OCI-LY1 (cell line): Measurements from ENCODE around the gene SSTR4.

Source experiments
- H2AFZ ChIP-seq: fragments of 200-600 bp; sonication (generic), shearing (Covaris generic); 2 replicates; pipeline ENCODE4 v1.6.0; 2014; ENCODE audit warnings: antibody characterized with exemption, mild to moderate bottlenecking, low read length
- H3F3A ChIP-seq: fragments of 200-600 bp; sonication (generic), shearing (Covaris generic); 2 replicates; pipeline ENCODE4 v1.6.0; 2014; ENCODE audit warnings: mild to moderate bottlenecking, antibody characterized with exemption, low read length, moderate library complexity; ENCODE audit not compliant: insufficient read depth
- H3K27ac ChIP-seq: fragments of 200-600 bp; sonication (generic); 2 replicates; pipeline ENCODE4 v1.5.1; 2014; ENCODE audit warnings: low read length, mixed run types, mild to moderate bottlenecking, low read depth; ENCODE audit not compliant: poor library complexity, severe bottlenecking
- H3K27me3 ChIP-seq: fragments of 200-600 bp; sonication (generic); 2 replicates; pipeline ENCODE4 v1.6.0; 2014; ENCODE audit warnings: antibody characterized with exemption, mild to moderate bottlenecking, low read length, moderate library complexity; ENCODE audit not compliant: insufficient read depth
- H3K36me3 ChIP-seq: fragments of 200-600 bp; sonication (generic); 2 replicates; pipeline ENCODE4 v1.6.1; 2014; ENCODE audit warnings: mild to moderate bottlenecking, antibody characterized with exemption, low read length, moderate library complexity, mixed read lengths; ENCODE audit not compliant: insufficient read depth
- H3K4me1 ChIP-seq: fragments of 200-600 bp; sonication (generic); 2 replicates; pipeline ENCODE4 v1.5.1; 2014; ENCODE audit warnings: mild to moderate bottlenecking, low read length, moderate library complexity; ENCODE audit not compliant: insufficient read depth, severe bottlenecking
- H3K4me2 ChIP-seq: fragments of 200-600 bp; sonication (generic), shearing (Covaris generic); 2 replicates; pipeline ENCODE4 v1.6.1; 2014; ENCODE audit warnings: low read length
- H3K4me3 ChIP-seq: fragments of 200-600 bp; sonication (generic); 2 replicates; pipeline ENCODE4 v1.5.1; 2014; ENCODE audit warnings: low read length, low read depth, mild to moderate bottlenecking, mixed read lengths; ENCODE audit not compliant: poor library complexity, severe bottlenecking
- H3K79me2 ChIP-seq: fragments of 200-600 bp; shearing (Covaris generic); 2 replicates; pipeline ENCODE4 v1.6.1; 2016; ENCODE audit warnings: mixed run types, low read length, mixed read lengths; ENCODE audit not compliant: insufficient read depth
- H3K9ac ChIP-seq: fragments of 200-600 bp; sonication (generic), shearing (Covaris generic); 2 replicates; pipeline ENCODE4 v1.6.1; 2014; ENCODE audit warnings: mild to moderate bottlenecking, low read length, mixed read lengths
- H3K9me2 ChIP-seq: fragments of 200-600 bp; sonication (generic), shearing (Covaris generic); 2 replicates; pipeline ENCODE4 v1.6.1; 2014; ENCODE audit warnings: low read depth, mild to moderate bottlenecking, low read length, mixed read lengths
- H3K9me3 ChIP-seq: fragments of 200-600 bp; shearing (Covaris generic); 2 replicates; pipeline ENCODE4 v1.6.1; 2014; ENCODE audit warnings: low read length, mixed read lengths
- H4K20me1 ChIP-seq: fragments of 200-600 bp; sonication (generic), shearing (Covaris generic); 2 replicates; pipeline ENCODE4 v1.6.0; 2016; ENCODE audit warnings: mild to moderate bottlenecking, low read length; ENCODE audit not compliant: insufficient read depth
- EZH2 ChIP-seq: fragments of 200-600 bp; sonication (generic), shearing (Covaris generic); IDR thresholded peaks from 2 replicates; pipeline ENCODE4 v1.8.0; 2017; ENCODE audit warnings: borderline replicate concordance, mixed run types, mild to moderate bottlenecking, antibody characterized with exemption, low read length, moderate library complexity, mixed read lengths
- TF ChIP-seq, protein P1 (sequence below): fragments of 200-600 bp; sonication (generic), shearing (Covaris generic); IDR thresholded peaks from 2 replicates; pipeline ENCODE4 v1.5.1; 2017; ENCODE audit warnings: mild to moderate bottlenecking, antibody characterized with exemption, low read length, moderate library complexity, mixed read lengths

Gene SSTR4

GRCh38 chr20:23063581-23063980, 28.5 kb downstream of the SSTR4 start:
- H3K27ac ChIP-seq = no peak overlapping the region
- TF ChIP-seq, protein P1, sequence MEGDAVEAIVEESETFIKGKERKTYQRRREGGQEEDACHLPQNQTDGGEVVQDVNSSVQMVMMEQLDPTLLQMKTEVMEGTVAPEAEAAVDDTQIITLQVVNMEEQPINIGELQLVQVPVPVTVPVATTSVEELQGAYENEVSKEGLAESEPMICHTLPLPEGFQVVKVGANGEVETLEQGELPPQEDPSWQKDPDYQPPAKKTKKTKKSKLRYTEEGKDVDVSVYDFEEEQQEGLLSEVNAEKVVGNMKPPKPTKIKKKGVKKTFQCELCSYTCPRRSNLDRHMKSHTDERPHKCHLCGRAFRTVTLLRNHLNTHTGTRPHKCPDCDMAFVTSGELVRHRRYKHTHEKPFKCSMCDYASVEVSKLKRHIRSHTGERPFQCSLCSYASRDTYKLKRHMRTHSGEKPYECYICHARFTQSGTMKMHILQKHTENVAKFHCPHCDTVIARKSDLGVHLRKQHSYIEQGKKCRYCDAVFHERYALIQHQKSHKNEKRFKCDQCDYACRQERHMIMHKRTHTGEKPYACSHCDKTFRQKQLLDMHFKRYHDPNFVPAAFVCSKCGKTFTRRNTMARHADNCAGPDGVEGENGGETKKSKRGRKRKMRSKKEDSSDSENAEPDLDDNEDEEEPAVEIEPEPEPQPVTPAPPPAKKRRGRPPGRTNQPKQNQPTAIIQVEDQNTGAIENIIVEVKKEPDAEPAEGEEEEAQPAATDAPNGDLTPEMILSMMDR = no peak
- TF ChIP-seq EZH2 = no peak
- no peak overlapping the region for H3K4me3 ChIP-seq
- no peak overlapping the region for H3K9ac ChIP-seq
- no peaks in the 10 kb centered on the region for H3K79me2 ChIP-seq
- no peaks in the 10 kb centered on the region for H4K20me1 ChIP-seq
- H3K27me3 ChIP-seq = no peaks in the 10 kb centered on the region
- H3K4me2 ChIP-seq = no peak overlapping the region
- no peaks in the 10 kb centered on the region for H3K36me3 ChIP-seq
- H3F3A ChIP-seq = no peaks in the 10 kb centered on the region
- H3K9me3 ChIP-seq = no peaks in the 10 kb centered on the region
- no peak overlapping the region for H2AFZ ChIP-seq
- H3K9me2 ChIP-seq = no peaks in the 10 kb centered on the region
- no peaks in the 10 kb centered on the region for H3K4me1 ChIP-seq

DNA sequence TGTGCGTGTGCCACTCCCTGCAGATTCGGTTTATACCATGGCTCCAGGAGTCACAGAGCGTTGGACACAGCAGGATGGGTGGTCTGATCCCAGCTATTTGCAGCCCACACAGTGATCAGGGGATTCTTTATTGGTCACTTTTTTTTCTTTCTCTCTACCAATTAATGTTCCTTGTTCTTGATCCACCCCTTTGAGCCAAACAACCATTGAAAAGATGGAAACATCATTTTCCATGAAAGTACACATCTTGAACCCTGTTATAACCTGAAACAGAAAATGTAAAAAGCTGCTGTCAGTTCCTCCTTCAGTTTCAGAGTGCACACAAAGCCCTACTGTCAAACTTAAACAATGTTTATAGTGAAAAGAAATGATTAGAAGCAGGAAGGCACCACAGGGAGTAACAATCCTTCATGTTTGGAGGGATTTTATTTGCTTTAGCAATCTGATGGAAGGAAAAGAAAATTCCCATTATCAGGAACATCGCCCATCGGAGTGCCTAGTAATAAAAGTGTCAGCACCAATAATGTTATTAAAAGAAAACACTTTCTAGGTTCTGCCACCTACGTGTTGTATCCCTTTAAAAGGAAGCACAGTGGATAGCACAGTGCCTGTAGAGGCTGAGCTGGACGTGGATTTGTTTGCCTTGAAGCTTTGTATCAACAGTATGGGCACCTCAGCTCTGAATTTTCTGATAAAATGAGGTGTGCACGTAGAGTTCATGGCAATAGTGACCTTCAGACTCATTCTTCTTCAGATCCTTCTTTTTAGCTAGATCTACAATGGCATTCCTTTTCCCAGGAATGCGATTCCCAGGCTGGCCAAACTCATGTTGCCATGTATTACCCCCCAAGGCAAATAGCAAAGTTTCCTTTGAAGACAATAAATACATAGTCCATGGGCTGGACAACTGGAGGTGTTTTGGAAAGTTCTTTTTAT, 30.4 kb downstream of the SSTR4 start:
- H3K27ac ChIP-seq = no peak overlapping the region

DNA sequence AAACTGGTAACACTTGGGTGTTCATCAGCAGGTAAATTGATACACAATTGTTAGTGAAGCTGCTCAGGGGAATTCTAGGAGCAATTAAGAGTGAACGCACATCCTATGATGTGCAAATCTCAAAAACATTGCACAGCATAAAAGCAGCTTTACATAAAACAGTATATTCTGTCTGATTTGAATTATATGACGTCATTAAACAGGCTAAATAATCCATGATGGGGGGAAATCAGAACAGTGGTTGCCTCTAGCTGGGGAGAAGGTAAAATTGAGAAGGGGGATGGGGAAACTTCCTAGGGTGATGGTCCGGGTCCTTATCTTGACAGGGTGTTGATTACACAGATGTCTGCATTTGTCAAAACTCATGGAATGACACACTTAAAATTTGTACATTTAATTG, 31.7 kb downstream of the SSTR4 start:
- Histone ChIP-seq H3K4me3 (no peak overlapping the region), H2AFZ (no peak overlapping the region), H3K4me2 (no peak overlapping the region), H3K9ac (no peak overlapping the region), H3K36me3 (no peaks in the 10 kb centered on the region; the same call in 1 of the 2 replicates), H3K79me2 (no peaks in the 10 kb centered on the region), H4K20me1 (no peaks in the 10 kb centered on the region), H3K4me1 (no peaks in the 10 kb centered on the region), H3K9me2 (no peaks in the 10 kb centered on the region), H3K9me3 (no peaks in the 10 kb centered on the region), H3K27me3 (no peaks in the 10 kb centered on the region), H3K27ac (no peak overlapping the region), H3F3A (no peaks in the 10 kb centered on the region)
- TF ChIP-seq, protein P1 = no peak
- TF ChIP-seq EZH2 = no peak

More for the DNA sequence above, 30.4 kb downstream of the SSTR4 start:
- Histone ChIP-seq H2AFZ (no peak overlapping the region), H3K4me2 (no peak overlapping the region), H3K27me3 (no peaks in the 10 kb centered on the region), H3K36me3 (no peaks in the 10 kb centered on the region; the same call in 1 of the 2 replicates), H3K9me3 (no peaks in the 10 kb centered on the region), H3K9ac (no peak overlapping the region), H3K79me2 (no peaks in the 10 kb centered on the region), H3K4me1 (no peaks in the 10 kb centered on the region), H3K9me2 (no peaks in the 10 kb centered on the region), H4K20me1 (no peaks in the 10 kb centered on the region), H3K4me3 (no peak overlapping the region), H3F3A (no peaks in the 10 kb centered on the region)
- TF ChIP-seq, protein P1 = no peak
- no peak for TF ChIP-seq EZH2
